Measurements from ENCODE around the gene GJC2. TPM values are rescaled to one million over a fixed set of nuclear protein-coding genes. Genes with fewer than 3 reads are reported as not detected.
A peak's percentile ranks its signal among the peaks of the same experiment; 100 is the strongest.

The GJC2 gene
- total RNA-seq, 4 donors from 2014 or later: 6.9 to 15.1 (median 9.9) TPM

GRCh38 chr1:228177183-228177475, 27.4 kb downstream of the GJC2 start:
- no peak for DNase-seq (ENCODE audit: low spot score in 2 of 2)
- H3K4me1 ChIP-seq: peaks cover 0 to 17% (median 0%) of the 10 kb centered on the region in 4 donors
- 88 to 90% methylated on average over 5 of the region's 5 CpGs for WGBS, 2 donors

GRCh38 chr1:228177721-228178710, 28.3 kb downstream of the GJC2 start:
- 81 to 82% methylated on average over 12 of the region's 12 CpGs for WGBS, 2 donors
- H3K9me3 ChIP-seq: no peaks in the 10 kb centered on the region
- no peak overlapping the region for H3K4me3 ChIP-seq
- H3K4me1 ChIP-seq: peaks cover 0 to 17% (median 0%) of the 10 kb centered on the region in 4 donors
- no peak for DNase-seq (ENCODE audit: low spot score in 2 of 2)
- TF ChIP-seq CTCF (IDR thresholded peaks at IDR 0.05) (no peak), EP300 (IDR thresholded peaks at IDR 0.05) (no peak), POLR2A (IDR thresholded peaks at IDR 0.05) (no peak)
- peak overlapping the region in 2 of 4 donors; percentile 60 to 67 for H3K27ac ChIP-seq
- H3K27me3 ChIP-seq: no peaks in the 10 kb centered on the region
- H3K36me3 ChIP-seq: peaks cover 0 to 35% (median 0%) of the 10 kb centered on the region in 3 donors

More at GRCh38 chr1:228177183-228177475, 27.4 kb downstream of the GJC2 start:
- Histone ChIP-seq H3K36me3 (peaks cover 0 to 35% (median 0%) of the 10 kb centered on the region in 3 donors), H3K4me3 (no peak overlapping the region), H3K27ac (no peak overlapping the region), H3K27me3 (no peaks in the 10 kb centered on the region), H3K9me3 (no peaks in the 10 kb centered on the region)
- TF ChIP-seq CTCF (IDR thresholded peaks at IDR 0.05) (no peak), EP300 (IDR thresholded peaks at IDR 0.05) (no peak), POLR2A (IDR thresholded peaks at IDR 0.05) (no peak)

GRCh38 chr1:228178737-228179684, 29.3 kb downstream of the GJC2 start:
- H3K36me3 ChIP-seq: peaks cover 0 to 35% (median 0%) of the 10 kb centered on the region in 3 donors
- H3K27ac ChIP-seq: peak overlapping the region in 3 of 4 donors; percentile 14 to 67 (median 60)
- no peak overlapping the region for H3K4me3 ChIP-seq
- H3K4me1 ChIP-seq: peaks cover 0 to 11% (median 0%) of the 10 kb centered on the region in 4 donors
- WGBS, 2 donors: 65 to 71% methylated on average over 12 of the region's 12 CpGs
- no peak for DNase-seq (ENCODE audit: low spot score in 2 of 2)
- no peaks in the 10 kb centered on the region for H3K9me3 ChIP-seq
- TF ChIP-seq EP300 (IDR thresholded peaks at IDR 0.05): no peak
- no peak for TF ChIP-seq POLR2A (IDR thresholded peaks at IDR 0.05)
- no peak for TF ChIP-seq CTCF (IDR thresholded peaks at IDR 0.05)
- H3K27me3 ChIP-seq: no peaks in the 10 kb centered on the region

GRCh38 chr1:228180271-228180958, 30.7 kb downstream of the GJC2 start:
- no peak for TF ChIP-seq CTCF (IDR thresholded peaks at IDR 0.05)
- no peak for TF ChIP-seq POLR2A (IDR thresholded peaks at IDR 0.05)
- no peak for TF ChIP-seq EP300 (IDR thresholded peaks at IDR 0.05)
- Histone ChIP-seq H3K36me3 (peaks cover 0 to 25% (median 0%) of the 10 kb centered on the region in 3 donors), H3K27ac (no peak overlapping the region), H3K4me3 (no peak overlapping the region), H3K4me1 (peaks cover 0 to 9% (median 0%) of the 10 kb centered on the region in 4 donors), H3K27me3 (no peaks in the 10 kb centered on the region), H3K9me3 (no peaks in the 10 kb centered on the region)
- no peak for DNase-seq (ENCODE audit: low spot score in 2 of 2)
- 81 to 83% methylated on average over 4 of the region's 4 CpGs for WGBS, 2 donors

Measured in tibial nerve (tissue), 4 donors.